GM19328 (cell line): ENCODE results near the gene ATRN.

ENCODE experiments used
- ATAC-seq: cut with Tn5 transposase; IDR thresholded peaks from one replicate; pipeline ENCODE4 v1.9.1; 2021; ENCODE audit warnings: mild to moderate bottlenecking, moderate library complexity; ENCODE audit not compliant: unreplicated experiment

Gene ATRN

GRCh38 chr20:3692706-3693294, 222.0 kb downstream of the ATRN start:
- no peak for ATAC-seq

- no peak for ATAC-seq
These were observed 222.6 kb downstream of the ATRN start for GRCh38 chr20:3693376-3693775.

GRCh38 chr20:3694864-3695263, 224.0 kb downstream of the ATRN start:
- no peak for ATAC-seq

GRCh38 chr20:3696200-3696599, 225.4 kb downstream of the ATRN start:
- ATAC-seq, result no peak

- no peak for ATAC-seq
These were observed 226.1 kb downstream of the ATRN start for GRCh38 chr20:3696745-3697587.

- no peak for ATAC-seq
These were observed 226.9 kb downstream of the ATRN start for GRCh38 chr20:3697588-3698305.

- ATAC-seq, result no peak
These were observed 227.8 kb downstream of the ATRN start for GRCh38 chr20:3698591-3699001.

GRCh38 chr20:3699037-3699436, 228.2 kb downstream of the ATRN start:
- no peak for ATAC-seq
